ENCODE results near the gene MDM4. TPM values are rescaled to one million over a fixed set of nuclear protein-coding genes. Genes with fewer than 3 reads are reported as not detected.

Gene MDM4
- total RNA-seq, 2 donors from 2014 or later = 72.9 to 125 TPM

DNA sequence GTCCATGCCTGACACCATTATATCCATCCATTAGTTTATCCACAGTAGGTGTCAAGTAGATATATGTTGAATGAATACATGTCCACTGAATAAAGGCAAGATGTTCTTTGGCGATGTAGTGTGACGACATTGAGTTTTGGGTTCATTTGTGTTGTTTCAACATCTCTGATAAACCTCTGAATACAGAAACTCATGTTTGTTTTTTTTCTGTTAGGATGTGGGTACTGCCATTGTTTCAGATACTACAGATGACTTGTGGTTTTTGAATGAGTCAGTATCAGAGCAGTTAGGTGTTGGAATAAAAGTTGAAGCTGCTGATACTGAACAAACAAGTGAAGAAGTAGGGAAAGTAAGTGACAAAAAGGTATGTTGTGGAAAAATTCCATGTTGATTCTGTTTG, 28.1 kb downstream of the MDM4 start:
- intact Hi-C loops (cut with DNase I) = no loop called here
- H3K27ac ChIP-seq = no peak overlapping the region
- WGBS, 2 donors = 75 to 86% methylated on average over 2 of the region's 2 CpGs
- TF ChIP-seq, protein P1, sequence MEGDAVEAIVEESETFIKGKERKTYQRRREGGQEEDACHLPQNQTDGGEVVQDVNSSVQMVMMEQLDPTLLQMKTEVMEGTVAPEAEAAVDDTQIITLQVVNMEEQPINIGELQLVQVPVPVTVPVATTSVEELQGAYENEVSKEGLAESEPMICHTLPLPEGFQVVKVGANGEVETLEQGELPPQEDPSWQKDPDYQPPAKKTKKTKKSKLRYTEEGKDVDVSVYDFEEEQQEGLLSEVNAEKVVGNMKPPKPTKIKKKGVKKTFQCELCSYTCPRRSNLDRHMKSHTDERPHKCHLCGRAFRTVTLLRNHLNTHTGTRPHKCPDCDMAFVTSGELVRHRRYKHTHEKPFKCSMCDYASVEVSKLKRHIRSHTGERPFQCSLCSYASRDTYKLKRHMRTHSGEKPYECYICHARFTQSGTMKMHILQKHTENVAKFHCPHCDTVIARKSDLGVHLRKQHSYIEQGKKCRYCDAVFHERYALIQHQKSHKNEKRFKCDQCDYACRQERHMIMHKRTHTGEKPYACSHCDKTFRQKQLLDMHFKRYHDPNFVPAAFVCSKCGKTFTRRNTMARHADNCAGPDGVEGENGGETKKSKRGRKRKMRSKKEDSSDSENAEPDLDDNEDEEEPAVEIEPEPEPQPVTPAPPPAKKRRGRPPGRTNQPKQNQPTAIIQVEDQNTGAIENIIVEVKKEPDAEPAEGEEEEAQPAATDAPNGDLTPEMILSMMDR (IDR thresholded peaks at IDR 0.05) = no peak
- no peak for TF ChIP-seq POLR2A (IDR thresholded peaks at IDR 0.05)
- H3K9me3 ChIP-seq = no peaks in the 10 kb centered on the region
- no peaks in the 10 kb centered on the region for H3K27me3 ChIP-seq
- ATAC-seq (no peak), DNase-seq (no peak)
- peaks cover 9% of the 10 kb centered on the region for H3K4me1 ChIP-seq
- H3K4me3 ChIP-seq = no peak overlapping the region
- H3K36me3 ChIP-seq (replicated peaks in 1 of 2; ENCODE audit: insufficient read depth in 1 of 2, low read depth in 2 of 2) = peaks cover 9 to 36% of the 10 kb centered on the region in 2 donors

- H3K36me3 ChIP-seq (replicated peaks in 1 of 2; ENCODE audit: insufficient read depth in 1 of 2, low read depth in 2 of 2) = peaks cover 11 to 38% of the 10 kb centered on the region in 2 donors
- H3K27me3 ChIP-seq = no peaks in the 10 kb centered on the region
- WGBS, 2 donors = 87 to 89% methylated on average over 2 of the region's 2 CpGs
- H3K9me3 ChIP-seq = no peaks in the 10 kb centered on the region
- DNase-seq = no peak
- H3K4me3 ChIP-seq = no peak overlapping the region
- H3K4me1 ChIP-seq = peaks cover 9% of the 10 kb centered on the region
- no peak overlapping the region for H3K27ac ChIP-seq
- TF ChIP-seq POLR2A (IDR thresholded peaks at IDR 0.05) = no peak
- TF ChIP-seq, protein P1 (IDR thresholded peaks at IDR 0.05) = no peak
- intact Hi-C loops (cut with DNase I) = no loop called here
- ATAC-seq = no peak
Measured at GRCh38 chr1:204545202-204545601, 29.0 kb downstream of the MDM4 start.

DNA sequence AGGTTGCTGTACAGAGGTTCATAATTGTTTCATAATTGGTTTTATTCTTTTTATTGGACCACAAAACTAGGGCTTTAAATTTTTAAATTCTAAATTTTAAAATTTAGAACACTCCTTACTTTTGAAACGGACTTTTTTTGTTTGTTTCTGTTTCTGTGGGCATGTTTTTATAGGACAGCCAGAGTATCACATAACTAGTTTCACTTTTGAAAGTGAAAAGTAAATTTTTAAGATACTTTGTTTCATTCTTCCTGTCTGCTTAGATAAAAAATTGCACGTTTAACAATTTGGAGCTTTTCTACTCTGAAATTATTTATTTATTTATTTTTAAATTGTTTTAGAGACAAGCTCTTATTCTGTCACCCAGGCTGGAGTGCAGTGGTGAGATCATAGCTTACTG, 29.7 kb downstream of the MDM4 start:
- intact Hi-C loops (cut with DNase I) = no loop called here
- Histone ChIP-seq H3K36me3 (replicated peaks in 1 of 2; ENCODE audit: insufficient read depth in 1 of 2, low read depth in 2 of 2) (peaks cover 11 to 41% of the 10 kb centered on the region in 2 donors), H3K4me3 (no peak overlapping the region), H3K27me3 (no peaks in the 10 kb centered on the region), H3K4me1 (peaks cover 7% of the 10 kb centered on the region), H3K9me3 (no peaks in the 10 kb centered on the region), H3K27ac (no peak overlapping the region)
- TF ChIP-seq POLR2A (IDR thresholded peaks at IDR 0.05) = no peak
- TF ChIP-seq, protein P1 (IDR thresholded peaks at IDR 0.05) = no peak
- ATAC-seq (no peak), DNase-seq (no peak)
- 62 to 67% methylated on average over 2 of the region's 2 CpGs for WGBS, 2 donors

- ATAC-seq (no peak), DNase-seq (no peak)
- Histone ChIP-seq H3K27ac (no peak overlapping the region), H3K9me3 (no peaks in the 10 kb centered on the region), H3K36me3 (replicated peaks in 1 of 2; ENCODE audit: insufficient read depth in 1 of 2, low read depth in 2 of 2) (peaks cover 11 to 32% of the 10 kb centered on the region in 2 donors), H3K4me1 (no peaks in the 10 kb centered on the region), H3K27me3 (no peaks in the 10 kb centered on the region), H3K4me3 (no peak overlapping the region)
- WGBS, 2 donors = 76 to 77% methylated on average over 2 of the region's 2 CpGs
- intact Hi-C loops (cut with DNase I) = no loop called here
- TF ChIP-seq, protein P1 (IDR thresholded peaks at IDR 0.05) = no peak
- TF ChIP-seq POLR2A (IDR thresholded peaks at IDR 0.05) = no peak
Measured at GRCh38 chr1:204548265-204548664, 32.1 kb downstream of the MDM4 start.

DNA sequence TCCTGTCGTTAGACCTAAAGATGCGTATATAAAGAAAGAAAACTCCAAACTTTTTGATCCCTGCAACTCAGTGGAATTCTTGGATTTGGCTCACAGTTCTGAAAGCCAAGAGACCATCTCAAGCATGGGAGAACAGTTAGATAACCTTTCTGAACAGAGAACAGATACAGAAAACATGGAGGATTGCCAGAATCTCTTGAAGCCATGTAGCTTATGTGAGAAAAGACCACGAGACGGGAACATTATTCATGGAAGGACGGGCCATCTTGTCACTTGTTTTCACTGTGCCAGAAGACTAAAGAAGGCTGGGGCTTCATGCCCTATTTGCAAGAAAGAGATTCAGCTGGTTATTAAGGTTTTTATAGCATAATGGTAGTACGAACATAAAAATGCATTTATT, 33.1 kb downstream of the MDM4 start:
- peaks cover 11 to 29% of the 10 kb centered on the region in 2 donors for H3K36me3 ChIP-seq (replicated peaks in 1 of 2; ENCODE audit: insufficient read depth in 1 of 2, low read depth in 2 of 2)
- H3K4me3 ChIP-seq = no peak overlapping the region
- TF ChIP-seq, protein P1 (IDR thresholded peaks at IDR 0.05) = no peak
- no peak for TF ChIP-seq POLR2A (IDR thresholded peaks at IDR 0.05)
- no peaks in the 10 kb centered on the region for H3K27me3 ChIP-seq
- H3K9me3 ChIP-seq = no peaks in the 10 kb centered on the region
- no peaks in the 10 kb centered on the region for H3K4me1 ChIP-seq
- H3K27ac ChIP-seq = no peak overlapping the region
- WGBS, 2 donors = 89 to 91% methylated on average over 6 of the region's 6 CpGs
- DNase-seq = no peak
- no peak for ATAC-seq
- intact Hi-C loops (cut with DNase I) = no loop called here

All from body of pancreas (tissue), 4 donors.